HG03135 (cell line): ENCODE data around the gene MSANTD1.

Source experiments
- ATAC-seq: cut with Tn5 transposase; IDR thresholded peaks from one replicate; pipeline ENCODE4 v1.9.1; 2021; ENCODE audit warnings: mild to moderate bottlenecking, moderate library complexity; ENCODE audit not compliant: unreplicated experiment

Gene MSANTD1

GRCh38 chr4:3232001-3232400 is 17.0 kb upstream of the MSANTD1 start:
- no peak for ATAC-seq

GRCh38 chr4:3232871-3233271 is 16.1 kb upstream of the MSANTD1 start:
- no peak for ATAC-seq

GRCh38 chr4:3233391-3234071 is 15.4 kb upstream of the MSANTD1 start:
- ATAC-seq, result no peak

GRCh38 chr4:3234171-3235029 is 14.6 kb upstream of the MSANTD1 start:
- ATAC-seq, result no peak

- no peak for ATAC-seq
These were observed 14.0 kb upstream of the MSANTD1 start for GRCh38 chr4:3235030-3235345.

- ATAC-seq, result no peak
These were observed 13.4 kb upstream of the MSANTD1 start for GRCh38 chr4:3235581-3235980.

- no peak for ATAC-seq
These were observed 12.6 kb upstream of the MSANTD1 start for GRCh38 chr4:3236326-3236878.

- ATAC-seq, result no peak
These were observed 11.7 kb upstream of the MSANTD1 start for GRCh38 chr4:3237266-3237665.

GRCh38 chr4:3237712-3238560 is 11.0 kb upstream of the MSANTD1 start:
- no peak for ATAC-seq

GRCh38 chr4:3238721-3239120 is 10.2 kb upstream of the MSANTD1 start:
- no peak for ATAC-seq

GRCh38 chr4:3239303-3239702 is 9.7 kb upstream of the MSANTD1 start:
- ATAC-seq, result no peak

GRCh38 chr4:3239998-3240920 is 8.7 kb upstream of the MSANTD1 start:
- no peak for ATAC-seq

- no peak for ATAC-seq
These were observed 7.9 kb upstream of the MSANTD1 start for GRCh38 chr4:3240936-3241522.

GRCh38 chr4:3241898-3242524 is 6.9 kb upstream of the MSANTD1 start:
- ATAC-seq, result no peak

GRCh38 chr4:3243136-3243780 is 5.7 kb upstream of the MSANTD1 start:
- no peak for ATAC-seq

- no peak for ATAC-seq
These were observed 5.0 kb upstream of the MSANTD1 start for GRCh38 chr4:3244002-3244401.

- no peak for ATAC-seq
These were observed 4.2 kb upstream of the MSANTD1 start for GRCh38 chr4:3244747-3245146.

- no peak for ATAC-seq
These were observed 3.3 kb upstream of the MSANTD1 start for GRCh38 chr4:3245676-3246075.
